WTC11 (cell line): Measurements from ENCODE around the gene MYLK. TPM values are rescaled to one million over a fixed set of nuclear protein-coding genes. Genes with fewer than 3 reads are reported as not detected.
"Not testable (repeated sequence)": the region's sequence is repeated elsewhere in the genome, so short reads cannot be mapped to it uniquely, and the experiment has no call there.

ENCODE experiments used
- ATAC-seq: fragments of 200-7000 bp; cut with Tn5 transposase; 2 replicates; pipeline ENCODE4 v1.10.0; 2021; ENCODE audit warnings: mild to moderate bottlenecking, moderate library complexity
- CTCF ChIA-PET: fragments of 300-600 bp; sonication (Branson Sonifier 250); formaldehyde crosslinking; loops from one replicate; lab custom pipeline; 2021; ENCODE audit warnings: antibody characterized with exemption; lab: Charles Lee
- POLR2A ChIA-PET: fragments of 350-600 bp; sonication (Branson Sonifier 250); formaldehyde crosslinking; loops from one replicate; lab custom pipeline; 2021; ENCODE audit warnings: antibody characterized with exemption; lab: Charles Lee
- DNase-seq: peaks from one replicate; pipeline ENCODE4 v3.0.0; 2021; ENCODE audit warnings: low spot score
- H3K27ac Mint-ChIP-seq: 2 replicates; pipeline ENCODE4 v1.8.0; 2021; ENCODE audit warnings: mixed read lengths
- H3K27me3 Mint-ChIP-seq: 2 replicates; pipeline ENCODE4 v1.8.0; 2021; ENCODE audit warnings: low read depth, mild to moderate bottlenecking, moderate library complexity, mixed read lengths
- H3K36me3 Mint-ChIP-seq: 2 replicates; pipeline ENCODE4 v1.8.0; 2021; ENCODE audit warnings: mixed read lengths
- H3K4me1 Mint-ChIP-seq: 2 replicates; pipeline ENCODE4 v1.8.0; 2022; ENCODE audit warnings: mixed read lengths
- H3K4me3 Mint-ChIP-seq: 2 replicates; pipeline ENCODE4 v1.8.0; 2021; ENCODE audit warnings: mild to moderate bottlenecking, moderate library complexity, mixed read lengths
- H3K9me3 Mint-ChIP-seq: 2 replicates; pipeline ENCODE4 v1.8.0; 2021; ENCODE audit warnings: mixed read lengths
- AR ChIP-seq: fragments of 250-450 bp; sonication (Bioruptor Pico); IDR thresholded peaks from 2 replicates; pipeline ENCODE4 v1.9.0; 2021; ENCODE audit warnings: mild to moderate bottlenecking
- E2F1 ChIP-seq: sonication (generic); formaldehyde crosslinking; IDR thresholded peaks from 2 replicates; pipeline ENCODE4 v1.8.0; 2022; ENCODE audit warnings: mild to moderate bottlenecking, missing genetic modification reagents
- FOXK1 ChIP-seq: sonication (generic); formaldehyde crosslinking; IDR thresholded peaks from 2 replicates; pipeline ENCODE4 v1.8.0; 2022; ENCODE audit warnings: mild to moderate bottlenecking, moderate library complexity, missing genetic modification reagents
- IRF2 ChIP-seq: sonication (generic); formaldehyde crosslinking; IDR thresholded peaks from 2 replicates; pipeline ENCODE4 v1.8.0; 2022; ENCODE audit warnings: low read depth, missing genetic modification reagents, borderline replicate concordance
- MLX ChIP-seq: sonication (generic); formaldehyde crosslinking; IDR thresholded peaks from 2 replicates; pipeline ENCODE4 v1.8.1; 2023; ENCODE audit warnings: mild to moderate bottlenecking, missing genetic modification reagents, moderate library complexity
- PRDM15 ChIP-seq: sonication (generic); formaldehyde crosslinking; IDR thresholded peaks from 2 replicates; pipeline ENCODE4 v1.8.0; 2022; ENCODE audit warnings: missing genetic modification reagents
- ZNF425 ChIP-seq: fragments of 250-450 bp; sonication (Bioruptor Pico); conservative IDR thresholded peaks from 2 replicates; pipeline ENCODE4 v1.9.0; 2021; ENCODE audit warnings: mild to moderate bottlenecking
- ZNF532 ChIP-seq: fragments of 250-450 bp; sonication (Bioruptor Pico); IDR thresholded peaks from 2 replicates; pipeline ENCODE4 v1.9.0; 2021; ENCODE audit warnings: mild to moderate bottlenecking, borderline replicate concordance
- total RNA-seq: library from RNA; stranded (reverse); gene quantifications from 3 replicates; pipeline ENCODE4 v1.2.3, GENCODE V29; 2021

The MYLK gene
- total RNA-seq, 1 experiment from 2014 or later, result 10.4 TPM

GRCh38 chr3:123740391-123740822, 143.7 kb downstream of the MYLK start (continued):
- TF ChIP-seq AR (no peak), MLX (CRISPR knock-in tag) (no peak), ZNF532 (no peak), ZNF425 (CRISPR knock-in tag) (no peak)
- TF ChIP-seq, all 79 proteins: peak for 0

- H3K27ac Mint-ChIP-seq, result no peak overlapping the region
- no peak overlapping the region for H3K4me3 Mint-ChIP-seq
- H3K27me3 Mint-ChIP-seq, result no peaks in the 10 kb centered on the region
- DNase-seq (no peak), ATAC-seq (no peak)
- H3K4me1 Mint-ChIP-seq, result no peaks in the 10 kb centered on the region
- no peak for TF ChIP-seq IRF2 (CRISPR knock-in tag)
- no peak for TF ChIP-seq PRDM15
- H3K9me3 Mint-ChIP-seq, result no peaks in the 10 kb centered on the region
- POLR2A ChIA-PET, result no interaction called here
- CTCF ChIA-PET, result interaction anchor here (0.9 to 1.4 kb wide), 2 partner anchors 16 to 97 kb away, joined by 4 read pairs; no protein-coding TSS in a partner anchor
- H3K36me3 Mint-ChIP-seq, result no peaks in the 10 kb centered on the region
Measured at GRCh38 chr3:123739754-123740153, 144.4 kb downstream of the MYLK start.

GRCh38 chr3:123739106-123739505, 145.0 kb downstream of the MYLK start:
- CTCF ChIA-PET, result interaction anchor here (1.1 to 1.4 kb wide), 2 partner anchors 15 to 97 kb away, joined by 4 to 5 read pairs; no protein-coding TSS in a partner anchor
- ATAC-seq, result no peak
- no peak for DNase-seq
- POLR2A ChIA-PET, result no interaction called here
- no peak overlapping the region for H3K4me3 Mint-ChIP-seq
- H3K36me3 Mint-ChIP-seq, result no peaks in the 10 kb centered on the region
- H3K27me3 Mint-ChIP-seq, result no peaks in the 10 kb centered on the region
- H3K4me1 Mint-ChIP-seq, result no peaks in the 10 kb centered on the region
- no peaks in the 10 kb centered on the region for H3K9me3 Mint-ChIP-seq
- no peak overlapping the region for H3K27ac Mint-ChIP-seq
- TF ChIP-seq PRDM15 (no peak), E2F1 (no peak), FOXK1 (CRISPR knock-in tag) (no peak)

GRCh38 chr3:123738522-123738921, 145.6 kb downstream of the MYLK start:
- H3K36me3 Mint-ChIP-seq, POLR2A ChIA-PET, H3K27ac Mint-ChIP-seq, H3K27me3 Mint-ChIP-seq, H3K4me3 Mint-ChIP-seq, H3K4me1 Mint-ChIP-seq, H3K9me3 Mint-ChIP-seq, ATAC-seq, DNase-seq: not testable (repeated sequence)
- CTCF ChIA-PET, result interaction anchor here (0.6 to 1.4 kb wide), 3 partner anchors 14 to 150 kb away, joined by 3 to 5 read pairs (median 4); no protein-coding TSS in a partner anchor
